IPS-15b (cell line): ENCODE results near the gene TRIM52.

ENCODE experiments used
- H3K27me3 ChIP-seq: one replicate; pipeline ENCODE4 v1.6.1; 2013; ENCODE audit warnings: low read length; ENCODE audit not compliant: control insufficient read depth, insufficient read depth
- H3K36me3 ChIP-seq: one replicate; pipeline ENCODE4 v1.6.1; 2013; ENCODE audit warnings: low read length; ENCODE audit not compliant: control insufficient read depth, insufficient read depth
- H3K4me1 ChIP-seq: one replicate; pipeline ENCODE4 v1.6.1; 2013; ENCODE audit warnings: mild to moderate bottlenecking, low read length; ENCODE audit not compliant: control insufficient read depth, insufficient read depth
- H3K4me3 ChIP-seq: one replicate; pipeline ENCODE4 v1.5.1; 2013; ENCODE audit warnings: low read depth, low read length
- H3K9ac ChIP-seq: one replicate; pipeline ENCODE4 v1.6.1; 2013; ENCODE audit warnings: low read depth, mild to moderate bottlenecking, low read length
- H3K9me3 ChIP-seq: one replicate; pipeline ENCODE4 v1.6.1; 2013; ENCODE audit warnings: mild to moderate bottlenecking, low read length; ENCODE audit not compliant: control insufficient read depth, insufficient read depth

TRIM52 gene

GRCh38 chr5:181236471-181236870 lies 24.5 kb downstream of the TRIM52 start:
- Histone ChIP-seq H3K9ac (no peak overlapping the region), H3K9me3 (no peaks in the 10 kb centered on the region), H3K4me3 (no peak overlapping the region), H3K4me1 (no peaks in the 10 kb centered on the region), H3K27me3 (no peaks in the 10 kb centered on the region), H3K36me3 (peaks cover 74% of the 10 kb centered on the region)

- Histone ChIP-seq H3K4me3 (no peak overlapping the region), H3K27me3 (no peaks in the 10 kb centered on the region), H3K9me3 (no peaks in the 10 kb centered on the region), H3K9ac (peak overlapping the region; percentile 3), H3K36me3 (peaks cover 74% of the 10 kb centered on the region), H3K4me1 (no peaks in the 10 kb centered on the region)
Observed at GRCh38 chr5:181235689-181236366, 25.1 kb downstream of the TRIM52 start.

GRCh38 chr5:181235323-181235688 lies 25.6 kb downstream of the TRIM52 start:
- H3K4me1 ChIP-seq = no peaks in the 10 kb centered on the region
- H3K27me3 ChIP-seq = no peaks in the 10 kb centered on the region
- H3K4me3 ChIP-seq = no peak overlapping the region
- no peaks in the 10 kb centered on the region for H3K9me3 ChIP-seq
- peak overlapping the region; percentile 3 for H3K9ac ChIP-seq
- H3K36me3 ChIP-seq = peaks cover 74% of the 10 kb centered on the region

- H3K4me1 ChIP-seq = no peaks in the 10 kb centered on the region
- no peak overlapping the region for H3K4me3 ChIP-seq
- peaks cover 69% of the 10 kb centered on the region for H3K36me3 ChIP-seq
- H3K9me3 ChIP-seq = no peaks in the 10 kb centered on the region
- H3K9ac ChIP-seq = peak overlapping the region; percentile 3
- H3K27me3 ChIP-seq = no peaks in the 10 kb centered on the region
Observed at GRCh38 chr5:181234455-181235306, 26.3 kb downstream of the TRIM52 start.

GRCh38 chr5:181233801-181234454 lies 27.0 kb downstream of the TRIM52 start:
- Histone ChIP-seq H3K9ac (no peak overlapping the region), H3K27me3 (no peaks in the 10 kb centered on the region), H3K4me1 (no peaks in the 10 kb centered on the region), H3K4me3 (no peak overlapping the region), H3K36me3 (peaks cover 62% of the 10 kb centered on the region), H3K9me3 (no peaks in the 10 kb centered on the region)

GRCh38 chr5:181233088-181233800 lies 27.7 kb downstream of the TRIM52 start:
- no peaks in the 10 kb centered on the region for H3K4me1 ChIP-seq
- H3K27me3 ChIP-seq = no peaks in the 10 kb centered on the region
- H3K36me3 ChIP-seq = peaks cover 55% of the 10 kb centered on the region
- no peaks in the 10 kb centered on the region for H3K9me3 ChIP-seq
- no peak overlapping the region for H3K9ac ChIP-seq
- no peak overlapping the region for H3K4me3 ChIP-seq

- H3K9ac ChIP-seq = no peak overlapping the region
- no peak overlapping the region for H3K4me3 ChIP-seq
- H3K9me3 ChIP-seq = no peaks in the 10 kb centered on the region
- no peaks in the 10 kb centered on the region for H3K4me1 ChIP-seq
- H3K27me3 ChIP-seq = no peaks in the 10 kb centered on the region
- peaks cover 49% of the 10 kb centered on the region for H3K36me3 ChIP-seq
Observed at GRCh38 chr5:181232593-181232992, 28.4 kb downstream of the TRIM52 start.

GRCh38 chr5:181231432-181231831 lies 29.5 kb downstream of the TRIM52 start:
- no peaks in the 10 kb centered on the region for H3K4me1 ChIP-seq
- H3K9ac ChIP-seq = no peak overlapping the region
- no peaks in the 10 kb centered on the region for H3K27me3 ChIP-seq
- H3K9me3 ChIP-seq = no peaks in the 10 kb centered on the region
- H3K36me3 ChIP-seq = peaks cover 39% of the 10 kb centered on the region
- no peak overlapping the region for H3K4me3 ChIP-seq

- Histone ChIP-seq H3K36me3 (peaks cover 31% of the 10 kb centered on the region), H3K27me3 (no peaks in the 10 kb centered on the region), H3K9me3 (no peaks in the 10 kb centered on the region), H3K4me3 (no peak overlapping the region), H3K9ac (no peak overlapping the region), H3K4me1 (no peaks in the 10 kb centered on the region)
Observed at GRCh38 chr5:181230551-181230950, 30.4 kb downstream of the TRIM52 start.

- H3K27me3 ChIP-seq = no peaks in the 10 kb centered on the region
- no peaks in the 10 kb centered on the region for H3K9me3 ChIP-seq
- no peak overlapping the region for H3K4me3 ChIP-seq
- H3K36me3 ChIP-seq = peaks cover 30% of the 10 kb centered on the region
- H3K9ac ChIP-seq = no peak overlapping the region
- H3K4me1 ChIP-seq = no peaks in the 10 kb centered on the region
Observed at GRCh38 chr5:181229996-181230395, 30.9 kb downstream of the TRIM52 start.

- Histone ChIP-seq H3K9ac (no peak overlapping the region), H3K36me3 (peaks cover 2% of the 10 kb centered on the region), H3K27me3 (no peaks in the 10 kb centered on the region), H3K4me1 (no peaks in the 10 kb centered on the region), H3K4me3 (peak overlapping the region; percentile 96), H3K9me3 (no peaks in the 10 kb centered on the region)
Observed at GRCh38 chr5:181224390-181225229, 36.3 kb downstream of the TRIM52 start.
